ENCODE data around the gene CNDP2.
"Not testable (repeated sequence)": the region's sequence is repeated elsewhere in the genome, so short reads cannot be mapped to it uniquely, and the experiment has no call there.

The CNDP2 gene

DNA sequence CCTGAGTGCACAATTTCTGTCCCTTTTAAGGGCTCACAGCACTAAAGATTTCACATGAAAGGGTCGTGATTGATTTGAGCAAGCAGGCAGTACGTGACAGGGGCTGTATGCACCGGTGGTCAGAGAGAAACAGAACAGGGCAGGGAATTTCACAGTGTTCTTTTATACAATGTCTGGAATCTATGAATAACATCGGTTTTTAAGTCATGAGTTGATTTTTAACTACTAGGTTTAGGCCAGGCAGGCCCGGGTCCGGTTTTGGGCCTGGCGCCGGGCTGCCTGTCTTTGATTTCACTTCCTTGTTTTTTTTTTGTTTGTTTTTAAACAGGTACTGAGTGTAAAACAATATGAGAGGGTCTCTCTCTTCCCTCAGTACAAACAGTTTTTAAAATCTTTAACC, 4.6 kb downstream of the CNDP2 start:
- not testable (repeated sequence) for DNase-seq (ENCODE audit: low read depth)

GRCh38 chr18:74501386-74501785, 5.2 kb downstream of the CNDP2 start:
- no peak for DNase-seq (ENCODE audit: low read depth)

GRCh38 chr18:74503137-74503536, 7.0 kb downstream of the CNDP2 start:
- DNase-seq (ENCODE audit: low read depth), result no peak

GRCh38 chr18:74505776-74506175, 9.6 kb downstream of the CNDP2 start:
- no peak for DNase-seq (ENCODE audit: low read depth)

DNA sequence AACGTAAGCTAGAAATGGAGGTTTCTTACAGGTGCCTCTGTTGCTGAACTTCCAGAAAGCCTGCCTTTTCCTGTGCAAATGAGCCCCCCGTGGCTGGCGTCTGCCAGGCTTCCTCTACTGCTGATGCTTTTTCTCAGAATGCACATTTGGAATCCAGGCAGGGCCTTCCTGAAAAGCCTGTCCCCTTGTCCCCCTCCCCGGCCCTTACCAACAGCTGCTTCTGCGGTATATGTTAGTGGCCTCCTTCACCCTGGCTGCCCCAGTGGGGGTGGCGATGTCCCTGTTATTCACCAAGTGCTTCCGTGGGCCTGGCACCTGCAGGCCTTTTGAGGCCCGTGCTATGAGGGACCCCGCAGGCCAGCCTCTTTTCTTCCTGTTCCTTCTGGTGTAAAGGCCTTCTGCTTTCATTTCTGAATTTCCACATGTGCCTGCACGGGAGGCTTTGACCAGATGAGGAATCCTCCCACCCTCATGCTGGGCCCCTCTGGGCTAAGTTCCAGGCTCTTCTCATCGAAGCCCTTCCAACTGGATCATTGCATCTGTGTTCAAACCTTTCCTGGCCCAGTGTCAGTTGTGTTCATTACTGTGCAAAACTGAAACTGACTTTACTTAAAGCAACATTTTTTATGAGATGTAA, 10.4 kb downstream of the CNDP2 start:
- no peak for DNase-seq (ENCODE audit: low read depth)

- DNase-seq (ENCODE audit: low read depth), result no peak
Measured at GRCh38 chr18:74507097-74507881, 11.1 kb downstream of the CNDP2 start.

GRCh38 chr18:74507927-74508326, 11.8 kb downstream of the CNDP2 start:
- DNase-seq (ENCODE audit: low read depth), result no peak

DNA sequence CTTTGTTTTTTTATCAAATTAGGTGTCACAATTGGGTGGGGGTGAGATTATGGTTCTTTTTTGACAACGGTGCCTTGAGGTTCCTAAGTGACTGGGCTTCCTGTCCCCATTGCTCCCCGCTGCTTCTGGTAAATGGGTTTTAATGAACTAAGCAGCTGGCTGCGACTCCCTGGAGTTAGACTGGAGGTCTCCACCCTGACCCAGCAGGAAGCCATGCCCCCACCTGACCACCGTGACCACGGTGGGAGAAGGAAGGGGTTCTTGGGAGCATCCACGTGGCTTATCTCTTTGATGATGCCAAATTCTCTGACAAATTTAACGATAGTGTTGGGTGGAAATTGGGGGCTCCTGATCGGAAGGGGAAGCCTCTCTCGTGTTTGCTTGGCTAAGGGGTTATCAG, 12.2 kb downstream of the CNDP2 start:
- no peak for DNase-seq (ENCODE audit: low read depth)

DNA sequence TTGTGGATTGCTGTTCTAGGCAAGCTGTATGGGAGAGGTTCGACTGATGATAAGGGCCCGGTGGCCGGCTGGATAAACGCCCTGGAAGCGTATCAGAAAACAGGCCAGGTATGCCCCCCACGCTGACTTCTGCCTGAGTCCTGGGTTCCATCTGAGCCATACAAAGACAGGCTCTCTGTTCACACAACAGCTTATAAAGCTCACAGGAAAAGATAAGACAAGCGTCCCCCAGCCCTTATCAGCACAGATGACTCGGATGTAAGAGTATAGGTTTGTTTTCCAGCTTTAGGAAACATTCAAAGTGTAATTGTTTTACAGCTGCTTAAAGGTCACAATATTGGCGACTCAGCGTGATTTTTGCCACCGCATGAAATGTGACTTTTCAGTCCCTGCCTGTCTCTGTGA, 12.7 kb downstream of the CNDP2 start:
- no peak for DNase-seq (ENCODE audit: low read depth)

GRCh38 chr18:74509856-74510769, 13.9 kb downstream of the CNDP2 start:
- no peak for DNase-seq (ENCODE audit: low read depth)

GRCh38 chr18:74510770-74511095, 14.6 kb downstream of the CNDP2 start:
- DNase-seq (ENCODE audit: low read depth), result no peak

DNA sequence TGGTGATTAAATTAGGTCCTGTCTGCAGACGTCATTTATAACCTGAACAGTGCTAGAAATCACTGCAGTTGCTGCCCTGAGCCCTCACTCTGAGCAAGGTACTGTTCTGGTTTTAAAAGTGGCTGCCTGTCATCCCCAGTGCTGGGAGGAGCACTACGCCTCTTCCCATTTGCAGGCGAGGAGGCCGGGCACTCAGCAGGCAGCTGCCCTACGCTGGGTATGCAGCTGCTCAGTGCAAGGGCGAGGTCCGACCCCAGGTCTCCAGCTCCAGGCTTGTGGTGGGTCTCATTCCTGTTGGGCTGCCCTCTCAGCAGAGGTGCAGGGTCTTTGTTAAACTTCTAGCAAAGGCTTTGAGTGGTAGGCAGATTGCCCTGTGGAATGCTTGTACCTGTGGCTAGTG, 15.7 kb downstream of the CNDP2 start:
- DNase-seq (ENCODE audit: low read depth), result no peak

DNA sequence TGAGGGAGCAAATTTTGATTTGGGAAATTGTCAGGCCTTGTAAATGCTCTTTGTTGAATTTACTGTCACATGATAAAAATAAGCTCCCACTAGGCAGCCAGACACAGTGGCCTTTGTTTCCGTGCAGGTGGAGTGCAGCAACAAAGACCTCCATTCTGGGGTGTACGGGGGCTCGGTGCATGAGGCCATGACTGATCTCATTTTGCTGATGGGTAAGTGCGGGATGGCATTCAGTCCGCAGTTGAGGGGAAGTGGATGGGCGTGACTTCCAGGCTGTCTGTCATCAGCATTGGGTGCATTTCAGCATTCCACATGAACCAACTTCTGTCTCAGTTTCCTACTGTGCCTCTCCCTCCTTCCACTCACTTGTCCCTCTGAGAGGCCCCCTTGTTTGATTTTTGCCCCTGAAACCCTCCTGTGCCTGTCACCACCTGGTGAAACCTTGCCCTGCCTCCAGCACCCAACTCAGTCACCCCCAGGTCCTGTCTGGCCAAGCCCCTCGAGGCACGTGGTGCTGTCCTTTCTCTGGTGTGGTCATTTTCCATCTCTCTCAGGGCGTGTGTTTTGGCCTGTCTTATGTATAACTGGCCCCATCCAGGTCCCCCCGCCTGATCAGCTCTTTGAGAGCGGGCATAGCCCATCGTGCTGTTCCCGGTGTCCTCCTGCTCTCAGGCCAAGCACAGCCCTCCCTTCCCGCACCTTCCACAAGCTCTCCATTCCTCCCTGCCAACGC, 16.3 kb downstream of the CNDP2 start:
- DNase-seq (ENCODE audit: low read depth), result no peak

DNA sequence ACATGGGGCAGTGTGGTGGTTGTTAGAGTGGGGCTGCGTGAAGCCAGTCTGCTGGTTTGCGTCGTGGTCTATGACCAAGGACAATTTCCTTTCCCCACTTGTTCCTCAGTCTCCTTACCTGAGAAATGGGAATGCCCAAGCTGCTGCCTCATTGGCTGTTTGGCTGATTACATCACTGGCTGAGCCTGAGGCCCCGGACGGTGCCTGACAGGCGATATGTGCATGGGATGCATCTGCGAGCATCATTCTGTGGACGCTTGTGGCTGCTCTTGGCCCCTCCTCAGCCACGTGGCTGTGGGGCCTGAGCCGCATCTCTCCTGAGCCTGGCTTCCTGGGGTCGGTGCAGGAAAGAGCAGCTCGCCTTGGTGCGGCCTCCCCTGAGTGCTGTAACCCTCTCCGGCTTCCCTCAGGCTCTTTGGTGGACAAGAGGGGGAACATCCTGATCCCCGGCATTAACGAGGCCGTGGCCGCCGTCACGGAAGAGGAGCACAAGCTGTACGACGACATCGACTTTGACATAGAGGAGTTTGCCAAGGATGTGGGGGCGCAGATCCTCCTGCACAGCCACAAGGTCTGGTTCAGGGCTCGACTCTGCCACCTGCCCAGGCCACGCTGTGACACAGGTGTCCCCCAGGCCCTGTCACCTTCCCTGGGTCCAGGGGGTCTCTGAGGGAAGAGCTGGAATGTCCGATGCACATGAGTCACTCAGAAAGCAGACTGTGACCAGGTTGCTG, 17.2 kb downstream of the CNDP2 start:
- no peak for DNase-seq (ENCODE audit: low read depth)

DNA sequence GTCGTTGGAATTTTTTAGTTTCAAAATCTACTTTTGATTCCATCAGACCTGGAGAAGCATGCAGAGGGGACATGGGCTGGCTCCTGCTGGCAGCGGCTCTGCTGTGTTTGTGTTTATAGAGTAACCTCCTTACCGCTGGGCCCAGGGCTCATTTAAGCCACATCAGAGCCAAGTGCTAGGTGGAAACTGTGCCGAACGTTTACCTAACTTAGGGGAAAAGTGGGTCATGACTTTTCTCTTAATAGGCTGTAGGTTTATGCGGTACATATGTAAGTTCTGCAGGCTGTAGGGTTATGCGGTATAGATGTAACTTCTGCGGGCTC, 17.7 kb downstream of the CNDP2 start:
- DNase-seq (ENCODE audit: low read depth), result no peak

- DNase-seq (ENCODE audit: low read depth), result no peak
Measured at GRCh38 chr18:74514860-74515495, 18.8 kb downstream of the CNDP2 start.

DNA sequence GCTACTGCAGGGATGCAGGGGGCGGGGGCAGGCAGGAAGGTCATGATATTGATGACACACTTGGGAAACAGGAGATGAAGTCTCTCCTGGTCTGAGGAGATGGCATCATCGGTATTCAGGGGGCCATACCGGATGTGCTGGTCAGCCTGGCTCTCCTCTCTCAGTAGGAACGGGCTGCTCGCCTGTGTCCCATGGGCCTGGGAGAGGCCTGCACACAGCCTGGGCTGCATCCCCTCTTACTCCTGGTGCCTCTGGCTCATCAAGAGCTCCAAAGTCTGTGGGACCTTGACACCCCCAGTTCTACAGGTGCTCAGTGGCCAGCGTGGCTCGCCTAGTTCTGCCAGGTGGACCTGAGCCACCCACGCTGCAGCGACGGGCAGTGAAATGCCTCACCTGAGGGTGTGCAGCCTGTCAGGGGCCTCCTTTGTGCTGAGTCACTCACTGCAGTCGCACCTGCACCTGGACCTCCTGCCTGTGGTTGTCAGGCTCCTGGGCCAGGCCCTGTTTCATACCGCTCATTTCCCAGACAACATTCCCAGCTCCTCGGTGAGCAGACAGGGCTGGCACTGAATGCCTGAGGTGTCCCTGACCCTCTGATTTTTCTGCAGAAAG, 19.6 kb downstream of the CNDP2 start:
- no peak for DNase-seq (ENCODE audit: low read depth)

DNA sequence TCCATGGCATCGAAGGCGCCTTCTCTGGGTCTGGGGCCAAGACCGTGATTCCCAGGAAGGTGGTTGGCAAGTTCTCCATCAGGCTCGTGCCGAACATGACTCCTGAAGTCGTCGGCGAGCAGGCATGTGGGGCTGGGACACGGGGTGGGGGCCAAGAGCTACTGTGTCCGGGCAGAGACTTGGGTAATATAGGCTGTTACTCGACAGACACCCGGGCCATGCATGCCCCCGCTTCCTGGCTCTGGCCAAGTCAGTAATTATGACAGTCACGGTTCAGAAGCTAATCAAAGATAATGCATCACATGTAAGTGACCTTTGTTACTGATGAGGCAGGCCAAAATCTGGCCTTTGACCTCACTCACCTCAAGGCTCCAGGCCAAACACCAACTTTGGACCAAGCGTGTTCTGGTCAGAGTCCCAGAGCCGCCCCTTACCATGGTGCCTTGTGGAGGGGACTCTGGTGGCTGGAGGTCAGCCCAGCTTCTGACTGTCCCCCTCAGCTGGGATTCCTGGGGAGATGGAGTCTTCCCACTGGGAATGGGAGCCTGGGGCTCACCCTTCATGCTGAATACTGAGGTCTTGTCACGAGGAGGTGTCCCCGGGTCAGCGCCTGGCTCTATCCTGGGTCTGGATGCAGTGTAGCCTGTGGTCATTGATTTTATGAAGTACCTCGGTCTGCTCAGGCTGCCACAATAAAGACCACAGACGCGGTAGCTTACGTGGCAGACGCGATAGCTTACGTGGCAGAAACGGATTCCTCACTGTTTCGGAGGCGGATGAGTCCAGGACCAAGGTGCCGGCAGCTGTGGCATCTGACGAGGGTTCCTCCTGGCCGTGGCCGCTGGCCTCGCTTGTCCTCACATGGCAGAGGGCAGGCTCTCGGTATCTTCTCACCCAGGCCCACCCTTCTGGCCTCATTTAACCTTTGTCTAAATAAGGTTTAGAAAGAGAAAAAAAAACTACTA, 20.4 kb downstream of the CNDP2 start:
- no peak for DNase-seq (ENCODE audit: low read depth)

DNA sequence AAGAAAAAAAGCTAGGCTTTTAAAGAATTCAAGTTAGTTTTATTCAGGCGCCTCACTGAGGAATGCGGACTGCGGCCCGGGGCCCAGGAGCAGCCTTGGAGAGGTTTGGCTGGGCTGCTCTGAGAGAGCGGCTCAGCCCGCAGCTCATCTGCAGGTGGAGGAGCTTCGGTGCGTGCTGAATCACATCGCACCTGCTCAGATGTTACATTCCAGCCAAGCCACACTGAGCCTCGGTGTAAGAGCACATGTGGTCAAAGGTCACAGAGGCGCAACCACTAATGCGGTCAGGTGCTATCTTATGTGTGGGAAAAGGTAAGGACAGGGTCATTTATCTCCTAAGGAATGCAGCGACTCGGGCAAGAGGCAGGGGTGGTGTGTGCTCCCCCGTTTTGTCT, 21.1 kb downstream of the CNDP2 start:
- no peak for DNase-seq (ENCODE audit: low read depth)

Data from activated T-helper 9 cell treated with anti-CD3 and anti-CD28 coated beads, Interleukin-2, amount 50 U/mL, for 16 hours (primary cell).